T47D (cell line): Measurements from ENCODE around the gene FSTL3.
"Not testable (repeated sequence)": the region's sequence is repeated elsewhere in the genome, so short reads cannot be mapped to it uniquely, and the experiment has no call there.

Experiments used
- DNase-seq, 2 experiments: peaks; one replicate each; pipeline versions ENCODE4 v3.0.0 to v3.0.0-alpha.2; 2011 to 2012; ENCODE audit warnings: low read depth in 1 of 2, low spot score in 1 of 2
- JUND ChIP-seq: IDR thresholded peaks from 2 replicates; pipeline ENCODE4 v1.6.1; 2012; ENCODE audit warnings: low read depth
- in situ Hi-C: cut with HindIII; loops from 2 replicates; pipeline ENCODE4 v1.10.0; 2016; ENCODE audit warnings: low sequenced_read_pairs, low pct_unique_long_range_greater_than_20kb

Gene FSTL3

GRCh38 chr19:685454-685931, 9.3 kb downstream of the FSTL3 start:
- in situ Hi-C loops, result no loop called here
- no peak for DNase-seq
- no peak for TF ChIP-seq JUND

DNA sequence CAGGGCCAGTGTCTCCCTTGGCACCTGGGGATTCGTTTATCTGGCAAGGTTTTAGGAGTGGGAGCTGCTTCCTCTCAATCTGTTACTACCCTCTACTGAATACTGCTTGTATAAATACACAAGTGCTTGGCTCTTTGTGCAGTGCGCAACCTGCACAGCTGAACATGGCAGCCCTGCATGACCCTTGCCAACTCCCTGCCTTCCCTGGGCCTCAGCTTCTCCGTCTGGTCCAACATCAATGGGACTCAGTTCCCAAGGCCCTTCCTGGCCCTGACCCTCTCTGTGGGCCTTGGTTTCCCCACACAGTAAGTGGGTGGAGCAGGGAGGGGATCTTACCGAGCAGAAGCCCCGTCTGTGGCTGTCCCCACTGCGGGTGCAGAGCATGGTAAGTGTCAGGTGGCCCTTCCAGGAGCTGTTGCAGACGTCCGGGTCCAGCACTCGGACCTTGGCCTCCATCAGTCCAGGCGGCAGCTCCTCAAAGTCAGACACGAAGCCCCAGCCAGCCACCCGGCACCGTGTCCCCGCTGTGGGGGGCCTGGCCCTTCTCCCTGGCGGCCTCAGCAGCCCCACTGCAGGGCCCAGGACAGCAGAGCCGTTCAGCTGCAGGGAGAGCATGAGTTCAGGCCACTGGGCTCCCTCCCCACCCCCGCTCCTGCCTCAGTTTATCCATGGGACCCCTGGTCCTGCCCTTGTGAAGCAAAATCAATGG, 10.6 kb downstream of the FSTL3 start:
- in situ Hi-C loops, result no loop called here
- DNase-seq, result no peak

GRCh38 chr19:687569-688166, 11.5 kb downstream of the FSTL3 start:
- in situ Hi-C loops, result no loop called here
- no peak for TF ChIP-seq JUND
- DNase-seq, result no peak

More for the DNA sequence above, 10.6 kb downstream of the FSTL3 start:
- TF ChIP-seq JUND, result no peak

GRCh38 chr19:688214-688613, 12.0 kb downstream of the FSTL3 start:
- TF ChIP-seq JUND, result no peak
- in situ Hi-C loops, result no loop called here

DNA sequence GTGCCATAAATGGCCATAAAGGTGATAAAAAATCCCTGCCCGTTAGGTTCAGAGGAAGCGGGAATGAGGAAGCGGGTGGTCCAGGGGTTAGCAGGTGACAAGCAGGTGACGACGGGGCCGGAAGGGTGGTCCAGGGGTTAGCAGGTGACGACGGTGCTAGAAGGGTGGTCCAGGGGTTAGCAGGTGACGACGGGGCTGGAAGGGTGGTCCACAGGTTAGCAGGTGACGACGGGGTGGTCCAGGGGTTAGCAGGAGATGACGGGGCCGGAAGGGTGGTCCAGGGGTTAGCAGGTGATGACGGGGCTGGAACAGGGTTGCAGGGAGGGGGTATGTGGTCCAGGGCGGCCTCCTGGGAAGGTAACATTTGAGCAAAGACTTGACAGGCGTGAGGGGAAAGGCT, 12.8 kb downstream of the FSTL3 start:
- TF ChIP-seq JUND, result no peak
- DNase-seq, result no peak
- in situ Hi-C loops, result no loop called here

More at GRCh38 chr19:688214-688613, 12.0 kb downstream of the FSTL3 start:
- DNase-seq, result no peak

GRCh38 chr19:690203-690602, 14.0 kb downstream of the FSTL3 start:
- TF ChIP-seq JUND, result no peak
- in situ Hi-C loops, result no loop called here
- DNase-seq, result no peak

DNA sequence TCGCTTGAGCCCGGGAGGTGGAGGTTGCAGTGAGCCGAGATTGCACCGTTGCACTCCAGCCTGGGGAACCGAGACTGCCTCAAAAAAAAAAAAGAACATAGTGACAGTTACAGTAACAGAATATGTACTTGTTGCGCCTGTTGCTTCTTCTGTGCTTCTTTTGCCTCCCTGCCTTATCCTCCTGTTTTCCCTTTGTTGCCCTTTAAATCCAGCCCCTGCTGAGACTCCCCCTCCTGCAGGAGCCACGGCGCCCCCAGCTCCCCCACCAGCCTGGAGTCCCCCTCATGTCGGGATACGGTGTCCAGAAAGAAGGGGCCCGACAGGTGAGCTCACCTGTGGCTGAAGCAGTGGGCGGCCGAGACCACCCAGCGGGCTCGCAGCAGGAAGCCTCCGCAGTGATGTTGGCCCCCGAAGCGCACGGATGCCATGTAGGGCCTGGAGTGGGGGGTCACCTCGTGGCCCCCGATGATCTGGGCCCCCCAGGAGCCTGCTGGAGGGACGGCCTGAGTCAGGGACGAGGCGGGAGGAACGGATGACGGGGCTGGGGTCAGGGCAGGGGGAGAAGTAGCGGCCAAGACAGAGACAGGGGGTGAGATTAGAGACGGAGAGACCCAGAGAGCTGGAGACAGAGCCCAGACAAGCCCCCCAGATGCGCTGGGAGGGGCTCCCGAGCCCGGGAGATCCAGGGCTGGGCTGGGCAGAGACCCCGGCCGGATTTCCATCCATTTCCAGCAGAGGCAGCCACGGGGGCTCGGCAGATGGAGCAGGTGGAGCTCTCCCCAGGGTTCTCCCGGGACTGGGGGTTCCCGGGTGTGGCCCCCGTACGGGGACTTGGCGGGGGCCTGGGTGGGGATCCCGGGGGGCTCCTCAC, 18.5 kb downstream of the FSTL3 start:
- in situ Hi-C loops, result no loop called here

GRCh38 chr19:695352-695949, 19.3 kb downstream of the FSTL3 start, which contains the start of gene PRSS57:
Gene PRSS57 (minus strand): TSS chr19:695452. CDS start chr19:695430, 22 bp downstream.
- in situ Hi-C loops, result no loop called here
- DNase-seq, result no peak
- no peak for TF ChIP-seq JUND

More for the DNA sequence above, 18.5 kb downstream of the FSTL3 start:
- no peak for TF ChIP-seq JUND
- DNase-seq, result no peak

GRCh38 chr19:698529-698928, 22.3 kb downstream of the FSTL3 start:
- in situ Hi-C loops, DNase-seq: not testable (repeated sequence)

- in situ Hi-C loops, DNase-seq: not testable (repeated sequence)
Measured at GRCh38 chr19:699885-700284, 23.7 kb downstream of the FSTL3 start.

- DNase-seq, in situ Hi-C loops: not testable (repeated sequence)
Measured at GRCh38 chr19:702847-703246, 26.7 kb downstream of the FSTL3 start.

DNA sequence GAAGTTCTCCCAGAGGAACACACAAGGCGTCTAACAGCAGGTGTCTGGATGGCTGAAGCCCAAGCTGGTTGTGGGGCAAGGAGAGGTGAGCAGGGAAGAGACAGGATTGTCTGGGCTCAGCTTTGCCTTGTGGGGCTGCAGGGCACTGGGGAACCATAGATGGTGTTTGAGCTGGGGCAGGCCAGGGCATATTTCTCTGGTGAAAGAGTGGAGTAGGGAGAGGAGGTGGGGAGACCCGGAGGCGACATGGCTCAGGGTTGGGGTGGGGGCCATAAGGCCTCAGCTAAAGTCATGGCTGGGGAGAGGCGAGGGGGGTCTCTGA, 27.1 kb downstream of the FSTL3 start:
- TF ChIP-seq JUND, result no peak
- DNase-seq, result no peak
- in situ Hi-C loops, result no loop called here
